ENCODE data around the gene GLIS1. TPM values are rescaled to one million over a fixed set of nuclear protein-coding genes. Genes with fewer than 3 reads are reported as not detected.

The GLIS1 gene
- total RNA-seq, 2 donors from 2014 or later: 0.20 to 0.22 TPM

DNA sequence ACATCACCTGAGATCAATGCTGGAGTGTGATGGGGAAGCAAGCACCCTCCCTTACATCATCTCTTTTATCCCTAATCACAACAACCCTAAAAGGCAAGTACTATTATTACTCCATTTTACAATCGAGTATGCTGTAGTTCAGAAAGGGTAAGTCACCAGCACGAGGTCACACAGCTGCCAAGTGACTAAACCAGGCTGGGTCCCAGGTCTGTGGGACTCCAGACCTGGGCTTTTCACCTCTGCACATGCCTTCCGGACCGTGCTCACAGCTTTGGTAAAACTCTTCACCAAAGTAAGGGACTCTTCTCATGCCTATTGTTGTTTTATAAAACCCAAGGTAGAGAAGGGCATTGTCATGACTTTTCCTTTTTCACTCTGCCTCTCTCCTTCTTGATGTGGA is 148.9 kb downstream of the GLIS1 start:
- H3K4me1 ChIP-seq: no peaks in the 10 kb centered on the region
- DNase-seq (ENCODE audit: low spot score): no peak
- H3K27me3 ChIP-seq: no peaks in the 10 kb centered on the region
- H3K36me3 ChIP-seq: no peaks in the 10 kb centered on the region
- TF ChIP-seq, protein P1, sequence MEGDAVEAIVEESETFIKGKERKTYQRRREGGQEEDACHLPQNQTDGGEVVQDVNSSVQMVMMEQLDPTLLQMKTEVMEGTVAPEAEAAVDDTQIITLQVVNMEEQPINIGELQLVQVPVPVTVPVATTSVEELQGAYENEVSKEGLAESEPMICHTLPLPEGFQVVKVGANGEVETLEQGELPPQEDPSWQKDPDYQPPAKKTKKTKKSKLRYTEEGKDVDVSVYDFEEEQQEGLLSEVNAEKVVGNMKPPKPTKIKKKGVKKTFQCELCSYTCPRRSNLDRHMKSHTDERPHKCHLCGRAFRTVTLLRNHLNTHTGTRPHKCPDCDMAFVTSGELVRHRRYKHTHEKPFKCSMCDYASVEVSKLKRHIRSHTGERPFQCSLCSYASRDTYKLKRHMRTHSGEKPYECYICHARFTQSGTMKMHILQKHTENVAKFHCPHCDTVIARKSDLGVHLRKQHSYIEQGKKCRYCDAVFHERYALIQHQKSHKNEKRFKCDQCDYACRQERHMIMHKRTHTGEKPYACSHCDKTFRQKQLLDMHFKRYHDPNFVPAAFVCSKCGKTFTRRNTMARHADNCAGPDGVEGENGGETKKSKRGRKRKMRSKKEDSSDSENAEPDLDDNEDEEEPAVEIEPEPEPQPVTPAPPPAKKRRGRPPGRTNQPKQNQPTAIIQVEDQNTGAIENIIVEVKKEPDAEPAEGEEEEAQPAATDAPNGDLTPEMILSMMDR (IDR thresholded peaks at IDR 0.05): no peak
- H3K9me3 ChIP-seq: no peaks in the 10 kb centered on the region
- H3K4me3 ChIP-seq: no peak overlapping the region
- peak overlapping the region in 1 of 2 donors; percentile 64 for H3K27ac ChIP-seq

DNA sequence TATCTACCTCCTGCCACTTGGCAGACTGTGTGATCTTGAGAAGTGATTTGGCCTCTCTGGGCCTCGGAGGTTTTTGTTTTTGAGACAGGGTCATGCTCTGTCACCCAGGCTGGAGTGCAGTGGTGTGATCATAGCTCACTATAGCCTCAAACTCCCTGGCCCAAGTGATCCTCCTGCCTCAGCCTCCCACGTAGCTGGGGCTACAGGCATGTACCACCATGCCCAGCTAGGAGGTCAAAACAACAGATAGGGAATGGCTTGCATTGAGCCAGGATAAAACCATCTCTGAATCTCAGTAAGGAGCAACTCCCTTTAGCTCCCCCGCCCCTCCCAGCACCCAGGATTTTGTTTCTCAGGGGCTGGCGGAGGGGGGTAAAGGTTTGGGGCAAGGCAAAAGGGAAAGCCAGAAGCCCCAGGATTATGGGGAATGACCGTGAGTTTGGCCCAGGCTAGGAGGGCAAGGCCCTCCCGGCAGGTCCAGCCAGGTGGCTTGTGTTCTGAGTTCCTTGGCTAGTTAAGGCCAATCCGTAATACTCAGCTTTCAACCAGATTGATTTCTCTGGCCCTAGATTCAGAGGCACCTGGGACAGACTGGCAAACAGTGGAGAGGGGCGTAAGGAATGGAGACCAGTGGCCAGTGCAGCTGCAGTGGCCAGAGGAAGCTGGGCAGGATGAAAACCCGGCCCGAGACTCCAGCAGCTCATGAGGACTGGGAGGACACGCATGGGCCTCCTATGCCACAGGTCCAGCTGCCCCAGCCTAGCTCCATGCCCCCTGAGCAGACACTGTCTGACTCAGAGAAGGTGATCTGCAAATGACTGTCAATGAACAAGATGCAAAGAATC is 149.7 kb downstream of the GLIS1 start:
- Histone ChIP-seq H3K9me3 (no peaks in the 10 kb centered on the region), H3K27ac (peak overlapping the region in 1 of 2 donors; percentile 64), H3K27me3 (no peaks in the 10 kb centered on the region), H3K36me3 (no peaks in the 10 kb centered on the region), H3K4me1 (no peaks in the 10 kb centered on the region), H3K4me3 (no peak overlapping the region)
- peak; percentile 53 for DNase-seq (ENCODE audit: low spot score)
- TF ChIP-seq, protein P1 (IDR thresholded peaks at IDR 0.05): no peak

DNA sequence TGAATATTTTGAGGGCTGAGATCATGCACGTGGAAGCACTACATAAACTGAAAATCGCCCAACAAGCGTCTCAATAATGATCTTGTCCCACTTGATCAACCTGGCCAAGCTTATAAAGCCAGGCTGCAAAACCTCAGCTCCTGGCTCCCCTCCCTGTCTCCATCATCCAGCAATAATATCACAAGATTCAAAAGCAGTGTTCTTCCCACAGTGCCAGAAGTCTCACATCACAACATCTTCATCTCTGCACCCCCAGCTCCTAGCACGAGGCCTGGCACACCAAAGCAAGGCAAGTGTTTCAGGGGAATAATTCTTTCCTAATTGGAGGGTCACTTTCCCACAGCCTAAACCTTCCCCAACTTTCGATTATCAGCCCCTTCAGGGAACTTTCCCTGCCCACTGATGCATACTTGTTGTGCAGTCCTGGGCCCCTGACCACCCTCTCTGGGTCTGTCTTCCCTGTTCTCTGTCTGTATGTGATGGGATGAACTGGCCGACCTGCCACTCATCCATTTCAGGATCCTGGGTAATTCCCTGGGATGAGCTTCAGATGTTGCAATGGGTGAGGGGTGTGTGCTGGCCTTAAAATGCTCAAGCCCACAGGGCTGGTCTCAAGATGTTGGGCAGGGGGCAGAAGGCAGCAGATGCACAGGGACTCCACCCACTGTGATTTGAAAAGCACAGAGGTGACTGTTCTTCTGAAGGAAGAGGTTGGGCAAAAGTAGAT is 150.7 kb downstream of the GLIS1 start:
- Histone ChIP-seq H3K4me1 (no peaks in the 10 kb centered on the region), H3K9me3 (no peaks in the 10 kb centered on the region), H3K27ac (no peak overlapping the region), H3K27me3 (no peaks in the 10 kb centered on the region), H3K4me3 (no peak overlapping the region), H3K36me3 (no peaks in the 10 kb centered on the region)
- DNase-seq (ENCODE audit: low spot score): peak; percentile 40
- TF ChIP-seq, protein P1 (IDR thresholded peaks at IDR 0.05): no peak

DNA sequence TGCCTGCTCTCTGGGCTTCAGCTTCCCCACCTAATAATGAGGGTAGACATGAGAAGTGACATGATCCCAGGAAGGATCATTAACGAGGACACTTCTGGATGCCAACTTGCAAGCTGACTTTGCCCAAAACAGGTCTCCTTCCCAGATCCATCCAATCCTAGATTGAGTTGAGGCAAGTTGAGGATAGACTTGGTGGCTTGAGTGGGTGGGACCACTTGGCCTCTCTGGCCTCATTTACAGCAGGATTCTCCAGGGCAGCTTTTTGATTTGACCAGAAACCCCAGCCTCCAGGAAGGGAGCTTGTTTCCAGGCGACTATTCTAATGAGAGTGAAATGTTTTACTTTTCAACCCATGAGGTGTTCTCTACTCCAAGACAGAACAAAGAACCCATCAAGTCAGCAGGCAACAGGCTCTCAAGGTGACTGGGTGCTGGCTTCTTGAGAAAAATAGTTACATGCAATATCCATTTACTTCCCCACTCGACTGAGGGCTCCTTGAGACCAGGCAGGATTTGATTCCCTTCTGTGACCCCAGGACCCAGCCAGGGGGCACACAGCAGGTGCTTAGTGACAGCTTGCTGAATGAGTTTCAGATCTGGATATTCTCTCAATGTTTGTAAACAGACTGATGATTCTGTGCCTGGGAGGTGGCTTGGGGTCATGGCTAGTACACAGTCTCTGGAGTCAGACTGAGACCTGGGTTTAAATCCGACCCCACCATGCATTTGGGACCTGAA is 151.5 kb downstream of the GLIS1 start:
- TF ChIP-seq, protein P1 (IDR thresholded peaks at IDR 0.05): no peak
- Histone ChIP-seq H3K9me3 (no peaks in the 10 kb centered on the region), H3K27ac (no peak overlapping the region), H3K27me3 (no peaks in the 10 kb centered on the region), H3K4me3 (no peak overlapping the region), H3K4me1 (no peaks in the 10 kb centered on the region), H3K36me3 (no peaks in the 10 kb centered on the region)
- DNase-seq (ENCODE audit: low spot score): peak; percentile 52

DNA sequence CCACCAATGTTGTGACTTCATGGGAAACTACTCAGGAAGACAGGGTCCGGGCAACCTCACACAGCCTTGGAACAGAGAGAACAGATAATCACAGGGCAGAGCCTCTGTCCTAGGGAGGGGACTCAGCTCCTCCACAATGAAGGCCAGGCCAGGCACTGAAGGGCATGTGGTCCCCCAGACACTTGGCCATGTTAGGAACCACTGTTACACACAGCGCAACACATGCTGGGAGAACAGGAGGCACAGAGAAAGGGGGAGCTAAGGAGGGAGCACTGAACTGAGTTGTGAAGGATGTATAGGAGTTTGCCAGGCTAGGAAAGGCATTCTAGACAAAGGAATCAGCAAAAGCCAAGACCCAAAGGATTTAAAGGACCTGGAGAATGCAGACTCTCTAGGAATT is 152.2 kb downstream of the GLIS1 start:
- Histone ChIP-seq H3K36me3 (no peaks in the 10 kb centered on the region), H3K27me3 (no peaks in the 10 kb centered on the region), H3K4me1 (no peaks in the 10 kb centered on the region), H3K4me3 (no peak overlapping the region), H3K27ac (no peak overlapping the region), H3K9me3 (no peaks in the 10 kb centered on the region)
- peak; percentile 55 for DNase-seq (ENCODE audit: low spot score)
- TF ChIP-seq, protein P1 (IDR thresholded peaks at IDR 0.05): no peak
